Dermis blood vessel endothelial cell (primary cell): ENCODE data around the gene TSPAN5. TPM values are rescaled to one million over a fixed set of nuclear protein-coding genes. Genes with fewer than 3 reads are reported as not detected.
A peak's percentile ranks its signal among the peaks of the same experiment; 100 is the strongest.

Experiments used
- DNase-seq: peaks from one replicate; pipeline ENCODE4 v3.0.0; 2010
- total RNA-seq: library from RNA; depleted of rRNA; stranded (reverse); fragments of >200 nt; gene quantifications from 2 replicates; pipeline ENCODE4 v1.2.3, GENCODE V29; 2014

TSPAN5 gene
- total RNA-seq, 1 donor from 2014 or later: 78.3 TPM

DNA sequence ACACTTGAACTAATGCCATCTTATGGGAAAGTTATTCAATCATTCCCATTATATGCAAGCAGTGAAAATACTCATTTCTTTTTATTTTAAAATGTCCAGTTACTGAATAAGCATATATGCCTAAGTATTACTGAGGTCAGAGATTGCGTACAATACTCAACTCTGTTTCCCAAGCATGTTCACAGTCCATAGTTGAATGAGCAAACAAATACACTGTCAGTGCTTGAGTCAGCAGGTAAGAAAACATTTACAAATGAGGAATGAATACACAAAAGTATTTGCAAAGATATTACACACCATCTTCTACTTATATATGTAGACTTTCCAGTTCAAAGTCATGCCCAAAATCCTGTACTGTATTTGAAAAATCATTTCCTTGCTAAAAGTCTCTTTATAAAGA lies 74.1 kb downstream of the TSPAN5 start:
- no peak for DNase-seq

DNA sequence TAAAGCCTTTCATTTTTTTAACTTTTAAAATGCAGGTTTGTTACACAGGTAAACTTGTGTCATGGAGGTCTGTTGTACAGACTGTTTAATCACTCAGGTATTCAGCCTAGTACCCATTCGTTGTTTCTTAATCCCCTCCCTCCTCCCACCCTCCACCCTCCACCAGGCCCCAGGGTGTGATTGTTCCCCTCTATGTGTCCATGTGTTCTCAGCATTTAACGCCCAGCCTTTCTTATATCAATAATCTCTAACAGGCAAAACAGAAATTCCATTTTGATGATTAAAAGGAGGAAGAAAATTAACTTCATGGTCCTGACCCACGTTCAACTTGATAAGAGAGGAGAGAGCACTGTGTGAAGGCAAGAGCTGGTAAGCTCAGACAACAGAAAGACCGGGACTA lies 75.1 kb downstream of the TSPAN5 start:
- no peak for DNase-seq

DNA sequence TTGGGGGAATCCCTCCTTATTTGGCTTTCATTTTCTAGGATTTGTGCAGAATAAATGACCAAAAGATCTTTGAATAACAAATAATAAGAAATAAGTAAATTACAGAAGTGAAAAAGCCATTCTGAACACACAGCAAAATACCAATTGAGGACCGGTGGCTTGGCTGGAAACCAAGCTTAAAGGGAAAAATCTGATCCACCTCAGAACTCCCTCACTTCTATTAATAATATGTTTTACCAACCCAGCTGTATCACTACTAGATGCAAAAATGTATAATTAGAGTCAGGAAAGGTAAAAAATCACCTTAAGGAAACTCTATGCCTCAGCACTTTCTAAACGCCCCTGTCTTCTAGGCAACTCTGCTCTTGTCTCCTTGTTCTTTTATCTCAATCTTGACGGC lies 77.3 kb downstream of the TSPAN5 start:
- no peak for DNase-seq

DNA sequence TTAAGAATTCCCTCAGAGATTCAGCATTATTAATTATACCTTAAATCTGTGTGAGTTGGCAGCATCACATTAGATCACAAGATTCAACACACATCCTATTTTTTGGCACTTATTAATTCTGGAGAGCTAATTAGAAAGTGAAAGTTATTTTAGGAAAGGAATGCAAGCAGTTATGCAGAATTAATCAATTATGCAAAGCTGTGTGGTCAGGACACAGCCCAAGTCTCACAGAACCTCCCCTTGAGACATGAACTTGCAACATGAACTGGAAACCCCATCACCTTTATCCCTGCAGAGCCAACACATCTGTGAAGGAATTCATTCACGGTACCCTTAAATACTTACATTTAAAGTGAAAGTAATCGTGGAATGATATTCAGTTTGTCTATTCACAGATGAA lies 80.5 kb downstream of the TSPAN5 start:
- DNase-seq: no peak

DNA sequence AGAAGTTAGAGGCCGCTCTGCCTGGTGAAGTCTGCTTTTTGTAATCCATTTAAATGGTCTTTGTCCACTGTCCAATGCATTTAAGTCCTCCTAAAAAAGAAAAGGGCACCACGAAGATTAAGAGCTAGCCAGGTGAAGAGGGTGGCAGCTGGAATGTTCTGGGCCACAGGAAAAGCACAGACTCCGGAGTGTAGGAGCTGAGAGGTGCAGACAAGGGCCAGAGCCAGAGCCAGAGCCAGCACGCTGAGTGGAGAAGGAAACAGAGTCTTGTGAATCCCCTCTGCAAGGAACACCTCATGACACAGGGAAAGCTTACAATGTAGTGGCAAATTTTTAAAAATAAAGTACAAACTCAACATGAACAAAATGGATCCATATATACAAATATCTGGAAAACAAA lies 83.6 kb downstream of the TSPAN5 start:
- no peak for DNase-seq

DNA sequence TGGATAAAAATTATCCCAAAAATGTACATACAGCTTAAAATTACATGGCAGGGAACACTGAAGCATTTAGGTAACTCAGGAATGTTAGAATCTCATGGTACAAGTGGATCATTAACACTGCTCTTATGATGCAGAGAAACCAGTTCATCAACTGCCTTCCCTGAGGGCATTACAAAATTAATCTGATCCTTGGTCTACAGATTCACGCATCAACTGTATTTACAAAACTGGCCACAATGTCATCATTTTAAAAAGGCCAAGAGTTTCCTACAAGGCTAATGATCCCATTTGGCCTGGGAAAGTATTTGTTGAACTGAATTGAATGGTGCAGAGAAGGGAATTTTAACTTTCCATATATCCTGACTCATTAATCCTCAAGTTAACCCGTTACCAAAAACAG lies 84.6 kb downstream of the TSPAN5 start:
- DNase-seq: no peak

DNA sequence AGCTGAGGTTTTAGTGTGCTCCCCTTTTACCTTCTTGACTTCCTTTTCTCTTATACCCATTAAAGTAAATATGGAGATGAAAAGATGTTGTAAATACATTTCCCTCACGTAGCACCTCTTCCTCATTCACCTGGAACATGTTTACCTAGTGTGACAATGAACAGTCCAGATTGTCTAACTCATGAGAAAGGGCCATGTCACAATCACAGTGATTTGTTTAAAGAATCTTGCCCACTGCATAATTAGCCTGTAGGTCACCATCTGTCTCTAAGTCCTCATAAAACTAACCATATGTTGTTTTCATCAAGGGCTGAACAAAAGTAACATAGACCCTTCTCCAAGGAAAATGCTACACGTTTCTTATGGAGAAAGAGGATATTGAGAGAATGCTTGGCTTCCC lies 85.7 kb downstream of the TSPAN5 start:
- no peak for DNase-seq

DNA sequence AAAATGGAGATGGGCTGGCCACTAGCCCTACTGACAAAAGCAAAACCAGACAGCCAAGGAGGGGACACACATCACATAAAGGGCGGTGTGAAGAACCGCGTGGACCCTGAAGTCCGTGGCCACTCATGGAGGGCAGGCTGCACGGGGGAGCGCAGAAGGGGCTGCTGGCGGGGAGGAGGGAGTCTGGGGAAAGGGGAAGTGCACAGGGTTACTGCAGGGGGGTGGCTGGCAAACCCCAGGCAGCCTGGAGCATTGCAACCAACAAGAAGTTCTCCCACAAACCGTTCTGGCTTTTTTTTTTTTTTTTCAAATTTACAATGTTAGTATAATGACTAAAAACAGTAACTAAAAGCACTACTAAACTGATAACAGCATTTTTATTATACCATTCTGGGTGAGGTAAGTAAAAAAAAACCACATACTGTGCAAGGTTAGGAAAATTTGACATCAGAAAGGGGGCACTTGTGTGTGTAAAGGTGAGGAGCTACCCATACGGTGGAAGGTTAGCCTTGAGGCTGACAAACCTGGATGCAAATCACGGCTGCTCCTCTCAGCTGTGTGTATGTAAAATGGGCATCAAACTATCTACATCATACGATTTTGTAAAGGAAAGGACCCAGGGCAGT lies 87.1 kb downstream of the TSPAN5 start:
- no peak for DNase-seq

DNA sequence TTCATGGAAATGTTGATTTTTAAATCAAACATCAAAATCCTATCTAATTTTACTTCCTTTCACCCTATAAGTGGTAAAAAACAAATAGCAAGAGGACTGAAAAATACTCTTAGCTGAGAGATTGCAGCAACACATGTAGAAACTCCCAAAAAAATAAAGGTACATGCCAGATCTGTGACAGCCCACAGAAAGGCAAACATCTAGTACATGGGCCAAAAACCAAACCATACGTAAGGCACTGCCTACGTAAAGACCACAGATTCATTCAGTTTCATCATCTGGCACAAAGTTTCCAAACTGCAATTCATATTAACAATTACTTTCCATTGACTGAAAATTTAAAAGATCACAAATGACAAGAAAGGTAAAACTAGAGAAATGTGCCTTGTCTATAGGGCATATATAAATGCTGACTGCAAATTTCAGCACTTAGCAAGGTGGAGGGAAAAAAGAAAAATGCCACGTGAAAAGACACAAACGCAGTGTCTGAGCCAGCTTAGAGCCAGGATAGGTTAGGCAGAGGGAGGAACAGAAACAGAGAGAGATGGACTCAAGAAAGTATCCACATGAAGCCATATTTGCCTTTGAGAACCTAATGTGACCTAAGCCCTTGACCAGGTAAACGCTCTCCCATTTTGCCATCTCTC lies 88.1 kb downstream of the TSPAN5 start:
- DNase-seq: no peak

DNA sequence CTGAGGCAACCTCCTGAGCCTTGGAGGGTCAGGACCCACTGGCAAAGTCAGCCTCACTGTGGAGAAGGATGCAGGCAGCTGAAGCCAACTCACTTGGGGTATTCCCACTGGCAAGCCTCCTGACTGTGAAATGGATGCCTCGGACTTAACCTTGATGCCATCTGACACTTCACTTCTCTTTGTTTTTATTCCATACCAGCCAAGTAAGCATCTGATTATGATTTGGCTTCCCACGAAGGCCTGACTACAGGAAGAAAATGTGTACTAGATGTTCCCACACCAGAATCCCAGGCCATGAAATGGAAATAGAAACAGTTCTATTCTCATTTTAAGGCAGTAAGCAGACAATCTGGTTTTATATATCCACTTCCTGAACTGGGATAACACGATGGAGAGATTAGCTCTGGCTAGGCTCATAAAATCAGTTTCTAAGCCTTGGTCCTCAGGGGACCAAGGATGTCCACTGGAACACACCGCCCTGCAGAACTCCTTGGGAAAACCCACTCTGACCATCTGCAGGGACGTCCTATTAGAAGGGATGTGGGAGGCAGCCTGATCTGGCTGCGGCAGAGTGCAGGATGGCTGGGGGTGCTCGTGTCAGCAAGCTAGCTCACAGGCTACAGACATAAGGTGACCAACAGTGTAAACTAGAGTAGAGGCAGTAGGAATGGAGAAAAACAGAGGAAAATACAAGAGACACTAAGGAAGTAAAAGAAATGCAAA lies 89.3 kb downstream of the TSPAN5 start:
- DNase-seq: peak; percentile 42

DNA sequence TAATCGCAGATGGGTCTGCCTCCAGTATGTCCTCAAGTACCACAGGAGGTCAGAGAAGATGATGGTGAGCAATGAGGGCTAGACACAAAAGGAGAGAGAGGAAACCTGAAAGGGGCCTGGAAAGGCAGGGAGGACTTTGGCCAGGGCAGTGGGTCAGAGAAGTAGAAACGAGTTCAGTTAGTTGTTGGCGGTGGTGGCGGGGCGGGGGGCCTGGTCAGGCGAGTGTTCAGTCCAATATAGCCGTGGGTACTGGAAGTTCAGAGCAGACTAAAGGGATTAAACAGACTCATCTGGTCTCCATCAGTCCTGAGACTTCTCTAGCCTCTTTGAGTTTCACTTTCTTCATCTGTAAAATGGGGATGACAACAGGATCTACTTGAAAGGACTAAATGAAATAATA lies 90.8 kb downstream of the TSPAN5 start:
- no peak for DNase-seq

DNA sequence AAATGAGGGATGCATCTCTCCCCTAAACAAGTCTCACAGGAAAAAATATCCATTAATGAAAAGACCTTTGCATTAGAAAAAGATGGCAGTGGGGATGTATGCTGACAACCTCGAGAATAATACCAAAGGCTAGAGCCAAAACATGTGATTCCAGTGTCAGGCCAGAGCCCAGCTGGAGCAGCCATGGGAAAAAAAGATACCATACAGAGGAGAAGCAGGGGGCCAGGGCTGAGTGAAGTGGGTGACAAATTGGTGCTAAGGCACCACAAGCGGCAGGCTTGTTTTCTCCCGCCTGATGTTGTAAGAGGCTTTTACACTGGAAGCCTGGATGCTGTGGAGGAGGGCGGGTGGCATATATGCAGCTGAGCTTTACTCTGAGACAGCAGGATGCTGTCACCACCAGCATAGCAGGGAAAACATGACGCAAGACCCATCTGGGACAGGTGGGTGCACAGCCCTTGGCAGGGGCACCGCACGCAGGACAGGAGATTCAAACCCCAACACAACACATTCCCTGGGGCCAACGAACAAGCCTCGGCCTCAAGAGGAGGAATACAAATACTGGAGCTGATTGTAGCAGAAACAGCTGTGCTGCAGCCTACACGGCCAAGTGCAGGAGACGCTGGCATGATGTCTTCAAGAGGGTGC lies 91.9 kb downstream of the TSPAN5 start:
- DNase-seq: no peak

DNA sequence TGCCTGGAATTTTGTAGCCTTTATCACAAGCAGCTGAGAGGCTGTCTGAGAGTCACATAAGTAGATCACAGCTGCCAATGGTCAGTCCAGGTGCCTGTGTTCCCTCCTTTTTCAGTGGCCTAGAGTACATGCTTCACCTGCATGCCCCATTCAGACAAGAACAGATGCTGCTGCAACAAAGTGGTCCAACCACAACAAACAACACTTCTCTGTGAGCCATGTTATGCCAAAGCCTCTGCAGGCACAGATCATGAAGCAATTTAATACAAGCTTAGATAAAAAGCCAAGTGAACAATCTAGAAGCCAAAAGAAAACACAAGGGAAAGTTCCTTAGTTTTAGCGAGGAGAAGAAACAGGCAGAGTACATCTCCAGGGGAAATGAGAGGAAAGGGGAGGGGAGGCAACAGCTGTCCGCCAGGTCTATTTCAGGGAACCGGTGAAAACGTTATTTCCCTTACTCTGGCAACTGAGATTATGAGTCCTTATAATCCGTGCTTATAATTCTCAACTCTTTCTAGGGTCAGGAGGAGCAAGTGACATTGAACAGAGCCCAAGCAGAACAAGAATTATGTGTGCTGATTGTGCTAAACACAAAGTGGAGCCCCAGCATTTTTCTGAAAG lies 92.6 kb downstream of the TSPAN5 start:
- DNase-seq: no peak

DNA sequence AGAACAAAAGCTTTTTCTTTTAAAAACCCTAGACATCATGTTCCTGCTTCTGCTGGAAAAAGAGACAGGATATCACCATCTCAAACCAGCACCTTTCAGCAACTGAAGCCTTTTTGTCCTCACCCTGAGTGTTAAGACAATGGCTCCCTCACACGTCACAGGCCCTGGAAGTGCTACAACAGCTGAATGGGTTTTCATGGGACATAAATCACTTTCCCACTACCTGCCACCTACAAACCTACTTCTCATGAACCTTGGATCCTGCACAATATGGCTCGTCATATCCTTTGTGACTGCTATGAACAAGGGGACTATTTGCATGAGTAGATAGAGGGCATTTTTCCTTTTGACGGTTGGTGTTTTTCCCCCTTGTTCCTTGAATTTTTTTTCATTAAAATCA lies 93.6 kb downstream of the TSPAN5 start:
- DNase-seq: no peak

DNA sequence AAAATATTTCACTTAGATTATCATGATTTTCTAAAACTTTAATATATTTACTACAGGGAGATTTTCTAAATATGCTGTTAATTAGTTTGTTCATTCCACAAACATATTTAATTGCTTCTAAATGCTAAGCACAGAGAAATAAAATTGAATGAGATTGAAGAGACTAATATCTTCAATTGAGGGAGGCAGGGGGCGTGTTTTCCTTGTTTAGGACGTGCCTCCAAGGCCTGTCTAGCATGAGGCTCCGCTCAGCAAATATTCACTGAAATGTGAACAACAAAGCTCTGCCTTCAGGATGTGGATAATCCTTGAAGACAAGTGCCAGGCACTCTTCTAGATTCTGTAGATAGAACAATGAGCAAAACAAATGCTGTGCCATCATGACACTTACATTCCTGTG lies 98.1 kb downstream of the TSPAN5 start:
- no peak for DNase-seq

DNA sequence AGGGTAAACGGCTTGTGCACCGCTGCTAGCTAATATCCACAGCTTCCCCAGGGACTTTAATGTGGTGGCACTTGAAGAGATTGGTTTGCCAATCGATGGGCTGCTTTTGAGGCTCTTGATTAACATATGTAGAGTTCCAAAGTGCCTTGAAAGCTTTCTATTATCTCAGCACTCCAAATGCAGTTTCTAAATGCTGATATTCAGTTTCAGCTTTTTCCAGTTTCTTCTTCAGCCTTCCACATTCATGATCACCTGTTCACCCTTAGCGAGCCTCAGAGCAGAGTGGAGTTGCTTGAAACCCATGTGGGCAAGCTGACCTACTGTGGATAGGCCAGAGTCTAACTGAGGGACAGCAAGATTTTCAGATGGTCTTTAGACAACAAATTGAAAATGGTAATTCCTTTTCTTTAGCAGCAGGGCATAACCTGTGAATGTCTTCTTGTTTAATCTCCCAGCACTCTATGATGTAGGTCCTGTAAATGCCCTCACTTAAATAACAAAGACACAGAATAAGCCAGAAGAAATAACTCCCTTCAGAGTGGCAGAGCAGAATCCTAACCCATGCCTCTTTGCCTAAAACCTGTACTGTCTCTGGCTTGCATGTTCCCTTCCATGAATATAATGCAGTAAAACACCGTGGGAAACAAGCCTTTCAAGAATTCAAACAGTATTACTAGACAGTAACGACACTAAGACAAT lies 99.8 kb downstream of the TSPAN5 start:
- DNase-seq: no peak

DNA sequence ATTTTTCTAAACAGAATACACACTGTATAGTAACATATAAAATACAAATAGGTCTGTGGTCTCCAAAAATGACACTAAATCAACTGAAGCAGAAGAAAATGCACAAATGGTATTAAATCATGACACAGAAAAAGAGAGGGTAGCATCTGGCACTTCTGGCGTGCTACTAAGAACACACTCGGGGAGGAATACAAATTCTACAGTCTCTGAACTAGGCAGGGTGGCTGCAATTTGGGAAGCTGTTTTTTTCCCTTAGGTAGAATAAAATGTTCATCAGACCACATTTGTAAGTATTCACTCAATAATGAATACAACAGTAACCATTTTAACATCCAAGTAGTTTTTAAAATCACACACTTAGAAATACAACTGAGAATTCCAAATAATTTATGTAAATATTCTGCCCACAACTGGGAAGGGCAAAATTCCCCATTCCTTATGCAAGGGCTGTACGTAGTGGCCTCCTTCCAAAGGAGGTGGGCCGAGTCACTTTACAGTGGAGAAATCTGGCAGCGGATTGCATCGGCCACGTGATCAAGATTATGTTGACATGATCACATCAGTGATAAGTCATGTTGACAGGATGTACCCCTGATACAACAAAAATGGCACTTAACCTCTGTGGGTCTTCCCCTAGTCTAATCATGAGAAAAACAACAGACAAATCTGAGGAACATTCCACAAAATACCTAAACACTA lies 101.1 kb downstream of the TSPAN5 start:
- peak; percentile 68 for DNase-seq

DNA sequence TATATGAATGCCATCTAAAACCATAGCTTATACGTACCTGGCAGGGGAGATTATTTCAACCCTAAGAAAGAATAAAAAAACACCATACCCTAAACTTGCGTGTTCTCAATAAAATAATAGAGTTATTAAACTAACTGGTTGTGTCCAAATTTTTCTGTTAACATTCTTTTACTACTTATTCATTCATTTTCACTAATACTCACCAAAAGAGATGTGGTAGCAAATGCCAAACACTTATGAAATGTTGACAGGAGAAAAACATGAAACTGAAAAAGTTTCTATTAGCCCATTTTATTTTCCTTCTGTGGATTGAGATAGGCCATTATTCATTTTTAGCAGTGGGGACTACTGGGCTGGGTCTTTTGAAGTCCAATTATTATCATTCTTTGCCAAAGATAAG lies 102.0 kb downstream of the TSPAN5 start:
- DNase-seq: no peak

DNA sequence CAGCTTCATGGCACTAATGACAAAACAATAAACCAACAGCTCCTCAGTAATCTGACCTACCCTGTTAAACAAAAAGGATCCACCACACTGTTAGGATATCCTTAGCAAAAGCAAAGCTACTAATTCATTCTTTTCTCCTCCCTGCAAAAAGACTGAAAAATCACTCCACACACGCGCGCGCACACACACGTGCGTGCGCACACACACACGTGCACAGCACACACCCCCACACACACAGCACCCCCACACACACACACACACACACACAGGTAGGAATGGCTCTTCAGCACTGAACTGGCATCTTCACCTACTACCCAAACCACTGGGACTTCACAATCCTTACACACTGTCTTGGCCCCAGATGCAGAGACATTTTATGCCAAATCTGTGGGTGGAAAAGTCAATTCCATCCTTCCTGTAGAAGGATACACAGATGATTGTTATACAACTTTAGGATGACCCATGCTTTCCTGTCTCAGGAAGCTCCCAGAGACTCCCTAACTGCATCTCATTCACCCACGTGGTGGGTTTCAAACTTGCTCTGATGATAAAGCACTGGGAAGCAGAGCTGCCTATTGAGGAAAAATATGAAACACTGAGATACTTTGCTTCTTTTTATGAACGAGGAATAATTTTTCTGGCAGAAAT lies 102.5 kb downstream of the TSPAN5 start:
- DNase-seq: peak; percentile 48

DNA sequence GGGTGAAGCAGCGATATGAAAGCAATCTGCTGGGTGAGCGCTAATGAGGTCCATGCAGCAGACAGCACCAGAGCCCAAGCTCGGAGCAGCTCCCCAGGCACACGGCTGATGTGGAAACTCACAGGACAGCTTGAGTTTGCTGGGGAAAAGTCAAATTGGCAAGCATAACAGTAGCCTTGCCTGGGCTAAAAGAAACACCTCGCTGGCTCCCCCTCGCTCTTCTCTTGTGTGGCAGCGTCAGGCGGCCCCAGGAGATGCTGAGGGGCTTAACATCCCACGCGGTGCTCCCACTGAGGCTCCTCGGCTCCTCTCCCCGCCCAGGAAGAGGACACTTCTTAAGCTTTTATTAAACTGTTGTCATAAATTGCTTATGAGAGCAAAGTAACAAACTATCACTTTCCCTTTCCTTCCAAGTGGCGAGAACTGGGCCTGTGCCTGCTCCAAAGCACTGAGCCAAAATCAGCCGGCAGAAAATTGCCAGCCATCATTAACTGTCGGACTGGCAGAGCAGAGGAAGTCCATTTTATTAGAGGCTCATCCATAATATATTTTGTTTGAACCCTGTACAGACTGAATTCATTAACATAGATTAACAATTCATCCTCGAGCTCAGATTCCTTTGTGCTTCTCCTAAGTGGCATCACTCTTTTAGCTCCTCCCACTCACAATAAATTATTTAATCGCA lies 111.4 kb downstream of the TSPAN5 start:
- peak; percentile 59 for DNase-seq
